ENCODE measurements around the gene INTS15. TPM values are rescaled to one million over a fixed set of nuclear protein-coding genes. Genes with fewer than 3 reads are reported as not detected.

Gene INTS15
- total and polyA plus RNA-seq, 9 of the 15 experiments (the other 6 are each of a cell fraction or from before 2014, with no cell fraction given), result 0.52 to 28.9 (median 11.6) TPM

DNA sequence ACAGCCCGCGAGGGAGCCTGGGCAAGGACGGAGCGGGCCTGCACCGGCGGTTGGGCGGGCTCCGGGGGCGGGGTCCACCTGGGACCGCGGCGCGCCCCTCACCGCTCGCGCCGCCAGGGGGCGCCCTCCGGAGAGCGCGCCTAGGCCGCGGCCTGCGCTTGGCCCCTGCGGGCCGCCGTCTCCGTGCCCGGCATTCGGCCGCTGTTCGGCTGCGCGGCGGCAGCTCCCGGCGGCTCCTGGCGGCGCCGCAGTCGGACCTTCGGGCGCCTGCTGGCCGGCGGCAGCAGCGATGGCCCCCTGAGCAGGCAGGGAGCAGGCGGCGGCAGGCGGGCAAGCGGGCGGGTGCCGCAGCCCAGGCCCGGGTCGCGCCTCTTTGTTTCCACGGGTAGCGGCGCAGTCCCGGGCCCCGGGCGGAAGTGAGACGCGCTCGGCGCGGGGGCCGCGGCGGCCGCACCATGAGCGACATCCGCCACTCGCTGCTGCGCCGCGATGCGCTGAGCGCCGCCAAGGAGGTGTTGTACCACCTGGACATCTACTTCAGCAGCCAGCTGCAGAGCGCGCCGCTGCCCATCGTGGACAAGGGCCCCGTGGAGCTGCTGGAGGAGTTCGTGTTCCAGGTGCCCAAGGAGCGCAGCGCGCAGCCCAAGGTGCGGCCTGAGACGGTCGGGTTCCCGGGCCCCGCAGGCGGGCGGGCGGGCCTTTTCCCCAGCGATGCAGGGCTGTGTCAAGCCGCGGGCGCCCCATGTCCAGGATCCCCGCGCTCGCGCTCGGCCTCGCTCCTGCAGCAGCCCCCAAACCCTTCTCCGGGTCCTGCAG is at the start of gene INTS15 (continued):
- TF ChIP-seq MYC (IDR thresholded peaks at IDR 0.05; ENCODE audit: low read depth, low read length) (peak; percentile 59), MYC (CRISPR knock-in tag; IDR thresholded peaks at IDR 0.05; ENCODE audit: borderline replicate concordance, low read depth) (no peak), ILK (tag; IDR thresholded peaks at IDR 0.05; ENCODE audit: borderline replicate concordance, low read depth) (no peak), NFE2L1 (tag; IDR thresholded peaks at IDR 0.05; ENCODE audit: borderline replicate concordance, low read depth) (no peak), ZNF121 (CRISPR knock-in tag; conservative IDR thresholded peaks at IDR 0.05) (no peak), SETDB1 (IDR thresholded peaks at IDR 0.05; ENCODE audit: low read length) (no peak), NR3C1 (CRISPR knock-in tag; IDR thresholded peaks at IDR 0.05) (no peak), ZNF197 (CRISPR knock-in tag; IDR thresholded peaks at IDR 0.05; ENCODE audit: low read depth) (no peak), TCFL5 (CRISPR knock-in tag; conservative IDR thresholded peaks at IDR 0.05) (no peak), ETV6 (IDR thresholded peaks at IDR 0.05; ENCODE audit: borderline replicate concordance in 1 of 2, low read depth in 2 of 2, low read length in 1 of 2) (no peak), ETV6 (CRISPR knock-in tag; IDR thresholded peaks at IDR 0.05; ENCODE audit: borderline replicate concordance) (no peak), RBM39 (optimal IDR thresholded peaks at IDR 0.05; ENCODE audit: low read depth, low read length) (no peak), TEAD4 (IDR thresholded peaks at IDR 0.05; ENCODE audit: low read length) (no peak), TEAD4 (CRISPR knock-in tag; IDR thresholded peaks at IDR 0.05; ENCODE audit: borderline replicate concordance) (no peak), SREBF1 (IDR thresholded peaks at IDR 0.05; ENCODE audit: borderline replicate concordance, low read depth, low read length) (no peak), KDM1A (IDR thresholded peaks at IDR 0.05) (no peak), BCL6 (CRISPR knock-in tag; IDR thresholded peaks at IDR 0.05) (no peak)
- TF ChIP-seq, protein P1, sequence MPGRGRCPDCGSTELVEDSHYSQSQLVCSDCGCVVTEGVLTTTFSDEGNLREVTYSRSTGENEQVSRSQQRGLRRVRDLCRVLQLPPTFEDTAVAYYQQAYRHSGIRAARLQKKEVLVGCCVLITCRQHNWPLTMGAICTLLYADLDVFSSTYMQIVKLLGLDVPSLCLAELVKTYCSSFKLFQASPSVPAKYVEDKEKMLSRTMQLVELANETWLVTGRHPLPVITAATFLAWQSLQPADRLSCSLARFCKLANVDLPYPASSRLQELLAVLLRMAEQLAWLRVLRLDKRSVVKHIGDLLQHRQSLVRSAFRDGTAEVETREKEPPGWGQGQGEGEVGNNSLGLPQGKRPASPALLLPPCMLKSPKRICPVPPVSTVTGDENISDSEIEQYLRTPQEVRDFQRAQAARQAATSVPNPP (IDR thresholded peaks at IDR 0.05; ENCODE audit: borderline replicate concordance, insufficient read depth, insufficient read length), result no peak
- TF ChIP-seq, protein P2, sequence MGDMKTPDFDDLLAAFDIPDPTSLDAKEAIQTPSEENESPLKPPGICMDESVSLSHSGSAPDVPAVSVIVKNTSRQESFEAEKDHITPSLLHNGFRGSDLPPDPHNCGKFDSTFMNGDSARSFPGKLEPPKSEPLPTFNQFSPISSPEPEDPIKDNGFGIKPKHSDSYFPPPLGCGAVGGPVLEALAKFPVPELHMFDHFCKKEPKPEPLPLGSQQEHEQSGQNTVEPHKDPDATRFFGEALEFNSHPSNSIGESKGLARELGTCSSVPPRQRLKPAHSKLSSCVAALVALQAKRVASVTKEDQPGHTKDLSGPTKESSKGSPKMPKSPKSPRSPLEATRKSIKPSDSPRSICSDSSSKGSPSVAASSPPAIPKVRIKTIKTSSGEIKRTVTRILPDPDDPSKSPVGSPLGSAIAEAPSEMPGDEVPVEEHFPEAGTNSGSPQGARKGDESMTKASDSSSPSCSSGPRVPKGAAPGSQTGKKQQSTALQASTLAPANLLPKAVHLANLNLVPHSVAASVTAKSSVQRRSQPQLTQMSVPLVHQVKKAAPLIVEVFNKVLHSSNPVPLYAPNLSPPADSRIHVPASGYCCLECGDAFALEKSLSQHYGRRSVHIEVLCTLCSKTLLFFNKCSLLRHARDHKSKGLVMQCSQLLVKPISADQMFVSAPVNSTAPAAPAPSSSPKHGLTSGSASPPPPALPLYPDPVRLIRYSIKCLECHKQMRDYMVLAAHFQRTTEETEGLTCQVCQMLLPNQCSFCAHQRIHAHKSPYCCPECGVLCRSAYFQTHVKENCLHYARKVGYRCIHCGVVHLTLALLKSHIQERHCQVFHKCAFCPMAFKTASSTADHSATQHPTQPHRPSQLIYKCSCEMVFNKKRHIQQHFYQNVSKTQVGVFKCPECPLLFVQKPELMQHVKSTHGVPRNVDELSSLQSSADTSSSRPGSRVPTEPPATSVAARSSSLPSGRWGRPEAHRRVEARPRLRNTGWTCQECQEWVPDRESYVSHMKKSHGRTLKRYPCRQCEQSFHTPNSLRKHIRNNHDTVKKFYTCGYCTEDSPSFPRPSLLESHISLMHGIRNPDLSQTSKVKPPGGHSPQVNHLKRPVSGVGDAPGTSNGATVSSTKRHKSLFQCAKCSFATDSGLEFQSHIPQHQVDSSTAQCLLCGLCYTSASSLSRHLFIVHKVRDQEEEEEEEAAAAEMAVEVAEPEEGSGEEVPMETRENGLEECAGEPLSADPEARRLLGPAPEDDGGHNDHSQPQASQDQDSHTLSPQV (IDR thresholded peaks at IDR 0.05), result peak; percentile 67; the same call in 1 of the 2 replicates
- TF ChIP-seq, protein P3, sequence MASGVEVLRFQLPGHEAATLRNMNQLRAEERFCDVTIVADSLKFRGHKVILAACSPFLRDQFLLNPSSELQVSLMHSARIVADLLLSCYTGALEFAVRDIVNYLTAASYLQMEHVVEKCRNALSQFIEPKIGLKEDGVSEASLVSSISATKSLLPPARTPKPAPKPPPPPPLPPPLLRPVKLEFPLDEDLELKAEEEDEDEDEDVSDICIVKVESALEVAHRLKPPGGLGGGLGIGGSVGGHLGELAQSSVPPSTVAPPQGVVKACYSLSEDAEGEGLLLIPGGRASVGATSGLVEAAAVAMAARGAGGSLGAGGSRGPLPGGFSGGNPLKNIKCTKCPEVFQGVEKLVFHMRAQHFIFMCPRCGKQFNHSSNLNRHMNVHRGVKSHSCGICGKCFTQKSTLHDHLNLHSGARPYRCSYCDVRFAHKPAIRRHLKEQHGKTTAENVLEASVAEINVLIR (CRISPR knock-in tag; IDR thresholded peaks at IDR 0.05), result no peak

All from K562 (cell line).